Sigmoid colon (tissue), 4 donors: ENCODE results near the gene AHCYL2.

ENCODE experiments used
- CTCF ChIP-seq, 4 experiments: fragments of 450-650 bp in 3 of 4; fragments of 200-600 bp in 1 of 4; IDR thresholded peaks; one replicate each; pipeline ENCODE4 v1.5.1; 2016 to 2019; ENCODE audit warnings: antibody characterized with exemption in 4 of 4, mild to moderate bottlenecking in 3 of 4, moderate library complexity in 2 of 4
- EP300 ChIP-seq, 4 donors: sonication (generic); formaldehyde crosslinking; IDR thresholded peaks; one replicate each; pipeline ENCODE4 v1.6.1; 2017; ENCODE audit warnings: antibody characterized with exemption in 4 of 4
- POLR2A ChIP-seq, 2 donors: fragments of 450-650 bp; IDR thresholded peaks; one replicate each; pipeline ENCODE4 v1.6.1; 2016; ENCODE audit warnings: antibody characterized with exemption in 2 of 2, mild to moderate bottlenecking in 2 of 2, moderate library complexity in 2 of 2

DNA sequence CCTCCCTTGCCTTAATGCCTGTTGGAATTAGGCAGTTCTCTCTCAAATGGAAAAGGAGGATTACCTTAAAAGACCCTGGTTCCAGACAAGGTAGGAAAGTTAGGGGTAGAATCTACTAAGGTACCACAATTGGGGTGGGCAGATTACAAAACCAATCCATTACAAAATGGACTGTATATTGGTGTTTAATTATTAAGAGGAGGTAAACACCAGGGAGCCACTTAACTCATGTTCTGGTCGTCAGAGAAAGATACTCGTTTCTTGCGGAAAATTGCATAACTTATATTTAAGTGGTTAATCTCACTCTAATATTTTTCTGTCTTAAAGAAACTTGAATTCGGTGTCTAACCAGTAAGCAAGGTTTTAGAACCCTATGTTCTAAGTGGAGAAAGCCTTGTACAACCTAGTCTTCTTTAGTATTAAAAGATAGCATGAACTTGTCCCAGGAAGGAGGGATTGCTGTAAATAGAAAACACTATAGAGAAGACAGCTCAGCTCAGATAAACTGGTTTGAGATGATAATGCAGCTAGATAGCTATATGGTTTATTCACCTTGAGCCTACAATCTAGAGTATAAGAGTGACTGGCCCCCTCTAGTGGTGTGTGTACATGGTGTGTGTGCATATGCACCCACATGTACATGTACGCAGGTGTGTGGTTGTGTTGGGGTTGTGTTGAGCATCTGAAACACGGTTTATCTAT lies 151.4 kb downstream of the AHCYL2 start:
- TF ChIP-seq CTCF (IDR thresholded peaks at IDR 0.05): peak in 2 of 4 experiments; percentile 28 to 34
- TF ChIP-seq POLR2A (IDR thresholded peaks at IDR 0.05): no peak
- no peak for TF ChIP-seq EP300 (IDR thresholded peaks at IDR 0.05)
